GM12878 (cell line): ENCODE data around the gene CCNB1IP1.

ENCODE experiments used
- CREB1 ChIP-seq: IDR thresholded peaks from 2 replicates; pipeline ENCODE4 v1.6.1; 2012; ENCODE audit warnings: low read depth, mild to moderate bottlenecking, inconsistent platforms
- EP300 ChIP-seq, 2 experiments: fragments of 150-350 bp in 1 of 2; IDR thresholded peaks; 2 replicates each; pipeline ENCODE4 v1.6.1; 2011 to 2012; ENCODE audit warnings: low read depth in 2 of 2, low read length in 2 of 2, borderline replicate concordance in 1 of 2, improper control_type of control experiment in 1 of 2, inconsistent platforms in 1 of 2; ENCODE audit not compliant: control insufficient read depth in 1 of 2
- ETV6 ChIP-seq, 2 experiments: fragments of 450-650 bp in 1 of 2; IDR thresholded peaks in 1 of 2; conservative IDR thresholded peaks in 1 of 2; 2 replicates each; pipeline ENCODE4 v1.6.1; 2014; ENCODE audit warnings: antibody characterized with exemption in 1 of 2, borderline replicate concordance in 1 of 2, low read depth in 1 of 2, mild to moderate bottlenecking in 1 of 2, moderate library complexity in 1 of 2
- PAX5 ChIP-seq: IDR thresholded peaks from 2 replicates; pipeline ENCODE4 v1.6.1; 2011; ENCODE audit warnings: low read depth, low read length, borderline replicate concordance
- RAD21 ChIP-seq: IDR thresholded peaks from 2 replicates; pipeline ENCODE4 v1.6.1; 2011; ENCODE audit warnings: mild to moderate bottlenecking, low read depth, low read length, moderate library complexity; ENCODE audit not compliant: insufficient read depth
- SREBF1 ChIP-seq: IDR thresholded peaks from 2 replicates; pipeline ENCODE4 v1.6.1; 2012; ENCODE audit warnings: mild to moderate bottlenecking, low read length
- TCF12 ChIP-seq: IDR thresholded peaks from 2 replicates; pipeline ENCODE4 v1.6.1; 2011; ENCODE audit warnings: low read depth, mild to moderate bottlenecking, low read length
- ZNF217 ChIP-seq: fragments of 450-650 bp; IDR thresholded peaks from 2 replicates; pipeline ENCODE4 v1.6.1; 2017; ENCODE audit warnings: antibody characterized with exemption, mild to moderate bottlenecking
- ZNF384 ChIP-seq: IDR thresholded peaks from 2 replicates; pipeline ENCODE4 v1.6.1; 2012; ENCODE audit warnings: low read depth, mild to moderate bottlenecking, low read length, improper control_type of control experiment, borderline replicate concordance
- TF ChIP-seq, protein P1 (sequence below), 3 experiments: IDR thresholded peaks in 2 of 3; conservative IDR thresholded peaks in 1 of 3; 2 replicates each; pipeline ENCODE4 v1.5.1; 2011; ENCODE audit warnings: low read depth in 3 of 3, low read length in 3 of 3, mild to moderate bottlenecking in 3 of 3, control low read depth in 2 of 3, moderate library complexity in 2 of 3, inconsistent platforms in 1 of 3, mixed read lengths in 1 of 3; ENCODE audit not compliant: control insufficient read depth in 2 of 3, insufficient read depth in 1 of 3; ENCODE audit errors: extremely low read depth in 1 of 3

DNA sequence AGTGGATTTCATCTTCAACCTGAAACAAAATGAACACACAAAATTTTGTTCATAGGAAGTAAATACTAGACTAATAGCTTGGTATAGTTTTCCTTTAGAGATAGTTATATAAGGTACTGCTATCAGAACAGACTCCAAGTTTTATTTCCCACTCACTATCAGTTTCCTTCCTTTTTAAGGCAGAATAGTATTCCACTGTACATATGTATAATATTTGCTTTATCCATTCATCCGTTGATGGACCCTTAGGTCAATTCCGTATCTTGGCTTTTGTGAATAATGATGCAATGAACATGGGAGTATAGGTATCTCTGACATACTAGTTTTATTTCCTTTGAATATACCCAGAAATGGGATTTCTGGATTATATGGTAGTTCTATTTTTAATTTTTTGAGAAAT is 3.7 kb downstream of the CCNB1IP1 start:
- TF ChIP-seq ZNF217 (no peak), TCF12 (no peak), SREBF1 (no peak), EP300 (IDR thresholded peaks at IDR 0.05; ENCODE audit: borderline replicate concordance in 1 of 2, control insufficient read depth in 1 of 2, low read depth in 2 of 2, low read length in 2 of 2) (no peak), ETV6 (conservative IDR thresholded peaks at IDR 0.05 in 1 of 2, IDR thresholded peaks at IDR 0.05 in 1 of 2; ENCODE audit: borderline replicate concordance in 1 of 2, low read depth in 1 of 2) (no peak), PAX5 (no peak), ZNF384 (no peak), CREB1 (no peak), RAD21 (no peak)
- TF ChIP-seq, protein P1, sequence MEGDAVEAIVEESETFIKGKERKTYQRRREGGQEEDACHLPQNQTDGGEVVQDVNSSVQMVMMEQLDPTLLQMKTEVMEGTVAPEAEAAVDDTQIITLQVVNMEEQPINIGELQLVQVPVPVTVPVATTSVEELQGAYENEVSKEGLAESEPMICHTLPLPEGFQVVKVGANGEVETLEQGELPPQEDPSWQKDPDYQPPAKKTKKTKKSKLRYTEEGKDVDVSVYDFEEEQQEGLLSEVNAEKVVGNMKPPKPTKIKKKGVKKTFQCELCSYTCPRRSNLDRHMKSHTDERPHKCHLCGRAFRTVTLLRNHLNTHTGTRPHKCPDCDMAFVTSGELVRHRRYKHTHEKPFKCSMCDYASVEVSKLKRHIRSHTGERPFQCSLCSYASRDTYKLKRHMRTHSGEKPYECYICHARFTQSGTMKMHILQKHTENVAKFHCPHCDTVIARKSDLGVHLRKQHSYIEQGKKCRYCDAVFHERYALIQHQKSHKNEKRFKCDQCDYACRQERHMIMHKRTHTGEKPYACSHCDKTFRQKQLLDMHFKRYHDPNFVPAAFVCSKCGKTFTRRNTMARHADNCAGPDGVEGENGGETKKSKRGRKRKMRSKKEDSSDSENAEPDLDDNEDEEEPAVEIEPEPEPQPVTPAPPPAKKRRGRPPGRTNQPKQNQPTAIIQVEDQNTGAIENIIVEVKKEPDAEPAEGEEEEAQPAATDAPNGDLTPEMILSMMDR (IDR thresholded peaks at IDR 0.05 in 2 of 3, conservative IDR thresholded peaks at IDR 0.05 in 1 of 3; ENCODE audit: control insufficient read depth in 2 of 3, extremely low read depth in 1 of 3, insufficient read depth in 1 of 3, low read depth in 3 of 3, low read length in 3 of 3), result no peak
